GM19351 (cell line): ENCODE data around the gene ZNF296.
"Not testable (repeated sequence)": the region's sequence is repeated elsewhere in the genome, so short reads cannot be mapped to it uniquely, and the experiment has no call there.

Experiments
- ATAC-seq: cut with Tn5 transposase; IDR thresholded peaks from one replicate; pipeline ENCODE4 v1.9.1; 2021; ENCODE audit warnings: mild to moderate bottlenecking, moderate library complexity; ENCODE audit not compliant: unreplicated experiment

Gene ZNF296

DNA sequence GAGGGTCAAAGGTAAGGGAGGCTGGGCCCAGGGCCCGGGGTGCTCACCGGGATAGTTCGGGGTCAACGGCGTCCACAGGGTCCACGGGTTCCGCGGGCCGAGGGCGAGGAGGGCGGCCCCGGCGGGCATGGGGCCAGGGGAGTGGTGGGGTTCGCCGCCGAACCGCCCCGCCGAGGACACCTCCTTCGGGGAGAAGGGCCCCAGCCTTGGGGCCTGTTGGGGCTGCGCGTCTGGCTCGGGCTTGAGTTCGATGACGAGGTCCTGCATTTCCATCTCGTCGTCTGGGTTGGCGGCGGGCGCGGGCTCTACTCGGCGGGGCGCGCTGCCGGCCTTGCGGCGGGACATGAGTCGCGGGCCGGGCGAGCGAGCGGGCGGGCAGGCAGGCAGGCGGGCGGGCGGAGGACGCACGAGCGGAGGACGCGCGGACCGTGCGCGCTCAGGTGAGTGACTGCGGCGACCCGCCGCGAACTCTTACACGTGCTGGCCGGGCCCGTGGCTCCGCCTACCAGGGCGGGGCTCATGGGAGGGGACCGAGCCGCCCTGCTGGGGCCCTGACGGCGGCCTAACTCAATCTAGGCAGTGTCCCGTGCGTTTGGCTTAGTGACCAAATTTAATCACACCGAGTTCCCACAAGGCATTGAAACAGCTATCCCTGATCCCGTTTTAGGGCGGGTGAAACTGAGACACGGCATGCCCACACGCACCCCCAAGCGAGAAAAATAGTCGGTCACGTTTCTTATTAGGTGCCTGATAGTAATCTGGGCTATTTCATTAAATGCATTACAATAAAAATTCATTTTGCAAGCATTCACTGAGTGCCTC, at the start of gene ZNF296:
TSS of gene ZNF296 (minus strand) at position 450 of the 822 bp plus-strand sequence. CDS start at position 345, 105 bp downstream.
- ATAC-seq = peak; percentile 52

DNA sequence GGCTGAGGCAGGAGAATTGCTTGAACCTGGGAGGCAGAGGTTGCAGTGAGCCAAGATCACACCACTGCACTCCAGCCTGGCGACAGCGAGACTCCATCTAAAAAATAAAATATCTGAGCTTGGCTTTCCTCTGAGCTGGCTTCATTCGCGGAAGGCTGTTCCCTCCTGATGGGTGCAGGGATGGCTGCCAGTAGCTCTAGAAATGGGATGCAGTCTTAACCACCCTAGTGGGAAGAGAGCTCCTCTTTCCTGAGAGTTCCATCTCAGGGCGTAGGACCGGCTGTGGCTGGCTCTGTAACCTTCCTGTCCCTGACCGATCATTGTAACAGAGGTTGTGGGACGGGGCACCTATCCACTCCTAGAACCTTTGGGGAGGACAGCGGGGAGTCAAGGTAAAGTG, 49.1 kb upstream of the ZNF296 start:
- ATAC-seq = no peak

DNA sequence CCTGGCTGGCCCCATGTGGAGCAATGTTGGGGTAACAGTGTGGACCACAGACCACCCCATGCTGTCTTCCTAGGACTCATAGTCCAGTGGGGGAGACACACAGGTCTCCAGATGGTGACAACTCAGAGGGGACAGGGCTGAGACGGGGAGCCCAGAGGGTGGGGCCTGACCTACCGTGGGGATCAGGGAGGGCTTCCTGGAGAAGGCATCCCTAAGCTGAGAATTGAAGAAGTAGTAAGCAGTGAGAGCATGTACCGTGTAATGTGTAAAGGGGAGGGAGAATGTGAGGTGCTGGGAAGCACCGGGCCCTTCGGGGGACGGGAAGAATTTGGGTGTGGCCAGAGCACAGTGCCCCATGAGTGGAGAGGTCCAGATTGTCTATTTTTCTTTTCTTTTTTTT, 47.7 kb upstream of the ZNF296 start:
- no peak for ATAC-seq

DNA sequence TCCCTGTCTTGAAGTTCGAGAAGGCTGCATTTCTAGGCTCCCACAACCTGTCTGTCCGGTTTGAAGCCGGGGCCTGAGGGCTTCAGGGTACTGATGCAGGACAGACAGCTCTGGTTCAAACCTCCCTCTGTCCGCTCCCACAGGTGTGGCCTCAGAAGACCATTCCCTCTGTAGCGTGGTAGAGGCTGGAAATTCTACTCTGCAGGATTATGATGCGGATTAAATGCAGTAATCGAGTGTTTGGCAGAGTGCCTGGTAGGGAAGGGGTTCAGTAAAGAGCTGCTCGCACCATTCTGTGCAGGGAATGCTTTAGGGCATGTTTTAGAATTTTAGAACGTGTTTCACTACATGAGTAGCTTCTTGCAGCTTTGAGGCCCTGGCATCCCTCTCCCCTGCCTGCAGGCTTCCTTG, 47.2 kb upstream of the ZNF296 start:
- no peak for ATAC-seq

DNA sequence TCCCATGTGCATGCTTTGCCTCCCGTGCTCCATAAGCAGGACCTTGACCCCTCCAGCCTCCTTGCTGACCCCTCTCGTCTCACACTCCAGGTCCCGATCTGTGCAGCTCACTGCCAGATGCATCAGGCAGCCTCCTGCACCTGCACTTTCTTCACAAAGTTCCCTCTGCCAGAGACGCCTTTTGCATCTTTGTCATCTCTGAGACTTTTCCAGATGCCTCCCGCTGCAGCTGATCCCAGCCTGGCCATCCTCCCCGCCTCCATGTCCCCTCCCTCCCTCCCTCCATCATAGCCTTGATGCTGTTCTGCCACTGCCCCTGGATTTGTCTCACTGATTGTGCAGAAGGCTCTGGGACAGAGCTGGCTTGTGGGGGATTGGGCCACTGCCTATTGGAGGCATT, 46.6 kb upstream of the ZNF296 start:
- no peak for ATAC-seq

DNA sequence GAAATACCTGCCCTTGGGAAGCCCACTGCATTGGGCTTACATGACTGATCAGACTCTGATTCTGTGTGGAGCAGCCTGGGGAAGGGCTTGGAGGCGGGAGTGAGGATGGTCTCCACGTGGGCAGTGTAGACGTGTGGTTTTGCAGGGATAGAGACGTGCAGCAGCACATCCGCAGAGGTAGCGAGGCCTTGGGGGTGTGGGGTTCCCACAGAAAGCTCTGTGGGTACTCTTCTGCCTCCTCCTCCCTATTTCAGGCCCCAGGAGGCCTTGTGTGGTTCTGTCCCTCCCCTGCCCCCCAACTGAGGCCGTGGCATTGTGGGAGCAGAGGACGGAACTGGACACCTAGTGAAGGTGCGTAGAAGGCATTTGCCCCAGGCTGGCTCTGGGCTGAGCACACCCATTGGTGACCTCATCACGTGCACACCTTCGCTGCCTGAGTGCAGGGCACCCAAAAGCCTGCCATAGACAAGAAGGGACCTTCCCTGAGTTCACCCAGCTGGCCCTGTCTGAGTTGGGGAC, 45.6 kb upstream of the ZNF296 start:
- ATAC-seq = no peak

DNA sequence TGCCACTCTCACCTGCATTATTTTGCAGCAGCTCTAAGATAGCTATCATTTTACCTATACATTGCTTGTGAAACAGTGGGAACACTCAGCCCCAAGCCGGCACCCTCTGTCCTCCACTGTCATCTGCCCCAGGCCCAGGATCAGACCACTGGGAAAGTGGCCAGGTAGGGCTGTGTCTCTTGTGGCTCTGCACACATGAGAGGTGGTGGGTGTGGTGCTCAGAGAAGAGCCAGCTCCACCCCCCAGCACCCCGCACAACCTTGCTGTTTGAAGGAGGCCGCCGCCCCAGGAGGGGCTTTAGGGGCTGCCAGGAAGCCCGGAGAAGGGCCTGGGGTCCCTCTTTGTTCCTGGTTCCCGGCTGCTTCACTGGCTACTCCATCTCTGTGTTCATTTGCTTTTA, 43.3 kb upstream of the ZNF296 start:
- no peak for ATAC-seq

DNA sequence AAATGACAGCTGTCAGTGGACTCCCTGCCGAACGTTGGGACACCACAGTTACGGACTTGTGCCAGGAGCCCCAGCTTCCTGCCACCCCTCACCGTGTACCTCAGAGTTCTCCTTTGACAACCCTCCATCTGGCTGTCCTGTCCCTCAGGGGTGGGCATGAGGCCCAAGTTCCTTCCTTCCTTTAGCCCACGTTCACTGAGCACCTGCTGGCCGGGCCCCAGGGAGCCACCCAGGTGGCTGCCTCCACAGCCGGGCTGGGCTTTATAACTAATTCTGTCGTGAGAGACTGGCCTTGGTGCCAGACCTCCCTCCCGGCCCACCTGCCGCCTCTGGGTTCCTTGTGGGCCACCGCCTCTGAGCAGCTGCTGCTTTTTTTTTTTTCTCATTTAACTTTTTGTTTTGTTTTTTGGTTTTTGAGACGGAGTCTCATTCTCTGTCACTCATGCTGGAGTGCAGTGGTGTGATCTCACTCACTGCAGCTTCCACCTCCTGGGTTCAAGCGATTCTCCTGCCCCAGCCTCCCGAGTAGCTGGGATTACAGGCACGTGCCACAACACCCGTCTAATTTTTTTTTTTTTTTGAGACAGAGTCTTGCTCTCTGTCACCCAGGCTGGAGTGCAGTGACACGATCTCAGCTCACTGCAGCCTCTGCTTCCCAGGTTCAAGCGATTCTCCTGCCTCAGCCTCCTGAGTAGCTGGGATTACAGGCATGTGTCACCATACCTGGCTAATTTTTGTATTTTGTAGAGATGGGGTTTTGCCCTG, 42.5 kb upstream of the ZNF296 start:
- not testable (repeated sequence) for ATAC-seq

DNA sequence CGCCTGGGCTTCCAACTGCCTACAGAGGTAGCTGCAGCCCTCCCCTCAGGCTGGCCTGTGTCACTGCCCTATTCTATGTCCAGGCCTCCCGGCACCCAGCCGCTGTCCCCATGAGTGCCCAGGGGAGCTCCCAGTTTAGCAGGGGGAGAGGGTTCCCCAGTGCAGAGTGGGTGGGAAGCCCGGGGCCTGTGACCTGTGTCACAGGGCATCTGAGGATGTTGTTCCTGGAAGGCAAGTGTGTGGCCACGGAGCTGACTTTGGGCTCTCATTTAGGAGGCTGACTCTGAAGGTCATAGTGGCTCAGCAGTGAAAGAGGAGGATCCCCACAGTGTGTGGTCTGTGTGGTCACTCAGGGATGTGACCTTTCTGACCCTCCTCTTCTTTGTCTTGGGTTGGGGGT, 41.8 kb upstream of the ZNF296 start:
- no peak for ATAC-seq

DNA sequence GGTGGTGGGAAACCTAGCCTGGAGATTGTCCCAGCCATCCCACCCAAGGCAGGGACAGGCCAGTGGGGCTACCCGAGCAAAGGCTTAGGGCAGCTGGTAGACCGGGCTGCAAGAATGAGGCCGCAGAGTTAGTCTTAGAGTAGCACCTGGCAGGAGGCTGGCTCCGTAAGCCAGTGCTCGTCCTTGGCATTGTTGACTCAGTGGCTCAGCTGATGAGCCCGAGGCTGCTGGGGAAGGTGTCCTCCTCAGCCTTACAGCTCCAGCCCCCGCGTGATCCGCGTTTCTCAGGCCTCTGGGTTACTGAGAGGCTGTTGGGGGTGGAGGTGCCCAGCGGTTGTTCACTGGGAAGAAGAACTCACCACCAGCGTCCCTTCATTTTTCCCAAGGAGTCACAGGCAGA, 41.4 kb upstream of the ZNF296 start:
- no peak for ATAC-seq

DNA sequence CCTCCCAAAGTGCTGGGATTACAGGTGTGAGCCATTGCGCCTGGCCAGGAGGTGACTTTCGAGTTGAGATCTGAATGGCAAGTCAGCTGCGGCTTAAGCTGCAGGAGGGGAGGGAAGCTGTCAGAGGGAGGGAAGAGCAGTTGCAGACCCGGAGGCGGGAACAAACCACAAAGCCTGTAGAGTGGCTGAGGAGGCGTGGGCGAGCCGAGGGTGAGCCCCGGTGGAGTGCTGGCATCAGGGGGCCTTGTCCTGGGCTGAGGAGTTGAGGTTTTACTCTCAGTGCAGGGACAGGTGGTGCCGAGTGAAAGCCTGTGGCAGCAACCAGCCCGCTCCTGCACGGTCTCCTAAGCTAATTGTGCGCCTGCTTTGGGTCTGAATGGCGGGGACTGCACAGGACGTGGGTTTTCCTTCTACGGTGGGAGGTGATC, 40.9 kb upstream of the ZNF296 start:
- ATAC-seq = no peak

DNA sequence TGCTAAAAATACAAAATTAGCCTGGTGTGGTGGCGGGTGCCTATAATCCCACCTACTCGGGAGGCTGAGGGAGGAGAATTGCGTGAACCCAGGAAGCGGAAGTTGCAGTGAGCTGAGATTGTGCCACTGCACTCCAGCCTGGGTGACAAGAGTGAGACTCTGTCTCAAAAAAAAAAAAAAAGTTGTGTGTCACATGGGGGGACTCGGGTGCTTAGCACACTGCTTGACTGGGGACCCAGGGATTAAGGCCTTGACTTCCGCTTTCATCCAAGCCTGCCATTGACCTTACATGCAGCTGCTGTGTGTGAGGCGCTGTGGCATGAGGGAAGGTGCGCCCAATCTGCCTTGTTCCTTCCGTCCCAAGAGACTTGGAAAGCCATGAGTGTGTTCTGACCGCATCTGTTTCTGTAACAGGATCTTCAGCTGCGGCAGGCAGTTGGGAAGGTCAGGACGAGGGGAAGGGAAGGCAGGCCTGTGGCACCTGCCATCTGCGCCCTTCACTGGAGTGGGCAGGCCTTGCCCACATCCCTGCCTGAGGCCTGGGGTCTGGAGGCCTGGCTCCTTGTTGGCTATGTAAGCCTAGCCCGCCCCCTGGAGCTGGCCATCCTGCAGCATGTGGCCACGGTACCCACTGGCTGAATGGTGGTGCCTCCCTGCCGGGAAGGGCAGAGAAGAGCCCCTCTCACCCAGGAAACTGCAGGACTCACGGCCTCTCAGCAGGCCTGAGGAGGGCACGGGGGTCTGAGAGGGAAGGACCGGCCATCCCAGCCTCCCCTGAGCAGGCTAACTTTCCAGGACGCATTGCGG, 39.7 kb upstream of the ZNF296 start:
- ATAC-seq = no peak

DNA sequence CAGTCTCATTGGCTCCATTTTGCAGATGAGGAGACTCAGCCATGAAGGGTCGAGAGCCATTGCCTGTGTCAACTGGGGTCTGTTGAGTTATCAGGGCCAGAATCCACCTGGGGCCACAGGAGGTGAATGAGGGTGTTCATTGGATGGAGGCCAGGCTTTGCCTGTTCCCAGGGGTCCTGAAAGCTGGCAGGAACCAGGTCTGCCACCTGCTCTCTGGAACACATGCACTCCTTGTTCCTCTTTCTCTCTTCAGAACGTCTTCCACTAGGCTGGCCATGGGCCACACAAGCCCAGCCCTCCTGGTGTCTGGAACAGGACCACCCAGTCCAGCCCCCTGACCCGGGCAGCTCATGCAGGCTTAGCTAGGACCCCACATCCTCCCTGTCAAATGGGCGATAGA, 37.8 kb upstream of the ZNF296 start:
- ATAC-seq = no peak

DNA sequence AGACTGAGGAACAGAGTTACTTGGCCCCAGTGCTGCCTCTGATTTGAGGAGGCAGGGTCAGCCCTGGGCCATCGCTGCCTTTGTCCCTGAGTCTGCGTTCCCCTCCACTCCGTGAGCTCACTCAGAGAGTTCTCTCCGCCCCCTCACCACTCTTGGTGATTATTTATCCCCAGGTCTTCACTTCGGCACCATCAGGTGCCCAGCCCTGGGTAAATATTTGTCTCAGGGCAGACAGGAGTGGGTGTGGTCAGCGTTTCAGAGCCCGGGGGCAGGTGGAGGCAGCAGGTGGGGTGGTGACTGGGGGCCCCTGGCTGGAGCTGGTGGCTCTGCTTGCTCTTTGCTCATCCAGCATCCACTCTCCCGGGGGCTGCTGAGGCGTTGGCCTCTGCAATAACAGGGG, 37.4 kb upstream of the ZNF296 start:
- no peak for ATAC-seq

DNA sequence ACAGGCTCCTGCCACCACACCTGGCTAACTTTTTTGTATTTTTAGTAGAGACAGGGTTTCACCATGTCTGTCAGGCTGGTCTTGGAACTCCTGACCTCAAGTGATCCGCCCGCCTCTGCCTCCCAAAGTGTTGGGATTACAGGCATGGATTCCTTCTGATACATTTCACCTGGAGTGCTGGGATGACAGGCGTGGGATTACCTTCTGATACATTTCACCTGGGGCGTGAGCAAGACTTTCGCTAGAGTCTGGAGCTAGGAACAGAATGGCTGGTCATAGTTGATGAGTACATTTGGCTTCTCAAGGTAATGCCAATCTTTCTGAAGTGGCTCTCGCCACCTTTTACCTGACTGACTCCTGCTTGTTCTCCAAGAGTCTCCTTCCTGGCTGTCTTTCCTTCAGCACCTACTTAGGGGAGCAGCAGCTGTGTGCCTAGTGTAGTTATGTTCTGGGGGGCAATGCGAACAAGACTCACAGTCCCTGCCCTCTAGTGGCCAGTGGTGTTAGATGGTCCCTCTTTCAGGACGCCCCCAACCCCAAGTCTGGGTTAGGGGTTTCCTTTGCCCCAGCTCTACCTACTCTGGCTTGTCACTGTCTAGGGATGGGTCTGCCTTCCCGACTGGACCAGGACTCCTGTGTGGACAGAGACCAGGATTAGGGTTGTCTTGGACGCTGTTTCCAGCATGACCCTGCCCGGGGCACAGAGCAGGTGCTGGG, 36.0 kb upstream of the ZNF296 start:
- no peak for ATAC-seq

DNA sequence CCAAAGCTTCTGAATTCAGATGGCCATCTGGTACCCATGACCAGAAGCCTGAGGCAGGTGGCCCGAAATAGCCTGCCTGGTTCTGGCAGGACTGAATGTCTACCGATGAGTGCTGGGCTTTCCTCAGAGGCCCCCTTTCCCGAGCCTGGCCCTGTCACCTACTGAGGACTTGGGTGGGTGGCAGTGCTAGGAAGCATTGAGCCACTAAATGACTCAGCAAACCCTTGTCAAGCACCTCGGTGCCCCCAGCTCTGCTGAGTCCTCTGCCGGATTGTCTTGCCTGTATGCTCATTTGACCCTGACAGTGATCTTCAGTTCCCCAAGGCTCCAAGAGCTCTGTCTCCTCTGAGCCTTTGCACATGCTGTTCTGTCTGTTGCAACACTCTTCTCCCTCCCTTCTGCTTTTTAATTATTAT, 34.6 kb upstream of the ZNF296 start:
- ATAC-seq = no peak

DNA sequence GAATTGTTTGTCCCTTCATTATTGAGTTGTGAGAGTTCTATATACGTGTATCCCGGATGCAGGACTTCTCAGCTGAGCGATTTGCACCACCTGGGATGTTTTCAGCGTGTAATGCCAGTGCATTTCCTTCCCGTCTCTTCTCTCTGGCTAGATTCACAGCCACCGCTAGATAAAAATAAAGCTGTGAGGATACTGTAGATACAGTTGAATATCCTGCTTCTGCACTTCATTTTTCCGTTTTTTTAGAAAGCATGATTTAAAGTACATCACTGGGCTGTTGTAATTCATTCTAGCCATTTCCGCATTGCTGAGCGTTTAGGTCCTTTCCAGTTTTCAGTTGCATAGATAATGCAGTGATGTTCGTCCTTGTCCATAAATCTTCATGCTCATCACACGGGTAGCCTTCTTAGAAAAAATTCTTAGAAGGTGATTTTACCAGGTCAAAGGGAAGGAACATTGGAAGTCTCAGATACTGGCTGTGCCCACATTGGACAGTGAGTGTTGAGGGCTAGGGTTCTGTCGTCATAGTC, 31.4 kb upstream of the ZNF296 start:
- no peak for ATAC-seq

DNA sequence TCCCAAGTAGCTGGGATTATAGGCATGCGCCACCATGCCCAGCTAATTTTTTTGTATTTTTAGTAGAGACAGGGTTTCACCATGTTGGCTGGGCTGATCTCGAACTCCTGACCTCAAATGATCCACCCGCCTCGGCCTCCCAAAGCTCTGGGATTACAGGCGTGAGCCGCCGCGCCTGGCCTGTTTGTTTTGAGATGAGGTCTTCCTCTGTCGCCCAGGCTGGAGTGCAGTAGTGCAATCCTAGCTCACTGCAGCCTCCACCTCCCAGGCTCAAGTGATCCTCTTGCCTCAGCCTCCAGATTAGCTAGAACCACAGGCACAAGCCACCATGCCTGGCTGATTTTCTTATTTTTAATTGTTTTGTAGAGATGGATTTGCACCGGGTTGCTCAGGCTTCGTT, 30.1 kb upstream of the ZNF296 start:
- ATAC-seq = not testable (repeated sequence)

DNA sequence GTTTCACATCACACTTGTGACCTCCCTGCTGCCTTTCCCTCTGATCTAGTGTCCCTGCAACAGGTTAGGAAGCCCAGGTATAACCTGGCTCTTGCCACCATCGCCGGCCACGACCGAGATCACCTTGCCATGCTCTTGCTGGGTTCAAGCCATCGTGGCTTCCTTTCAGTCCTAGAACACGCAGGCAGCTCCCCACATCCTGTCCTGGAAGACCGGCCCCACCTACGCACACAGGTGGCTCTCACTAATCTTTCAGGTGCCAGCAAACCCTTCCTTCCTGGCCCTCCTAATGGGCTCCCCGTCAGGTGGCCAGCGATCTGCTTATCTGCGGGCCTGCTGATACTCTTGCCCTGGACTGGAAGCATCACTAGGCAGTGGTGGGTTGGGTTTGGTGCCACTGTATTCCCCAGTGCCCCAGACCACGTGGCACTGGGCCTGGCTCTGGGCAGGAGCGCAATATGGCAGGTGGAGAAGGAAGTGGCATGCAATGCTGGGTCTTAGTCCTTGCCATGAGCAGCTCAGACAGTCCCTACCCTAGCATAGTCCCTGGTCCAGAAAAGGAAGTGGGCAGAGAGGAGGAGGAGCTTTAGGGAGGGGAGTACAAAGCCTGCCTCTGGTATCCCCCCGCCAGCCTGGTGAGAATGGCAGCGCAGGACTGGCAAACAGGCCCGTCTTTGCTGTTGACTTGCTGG, 28.5 kb upstream of the ZNF296 start:
- ATAC-seq = no peak
